Ovary (tissue), 3 donors: Measurements from ENCODE around the gene ASTL.

ENCODE experiments used
- EP300 ChIP-seq: sonication (generic); formaldehyde crosslinking; IDR thresholded peaks from one replicate; pipeline ENCODE4 v1.6.1; 2017; ENCODE audit warnings: antibody characterized with exemption
- POLR2A ChIP-seq: fragments of 450-650 bp; IDR thresholded peaks from one replicate; pipeline ENCODE4 v1.6.1; 2017; ENCODE audit warnings: antibody characterized with exemption, mild to moderate bottlenecking, moderate library complexity
- TF ChIP-seq, protein P1 (sequence below), 3 donors: fragments of 450-650 bp in 2 of 3; fragments of 200-600 bp in 1 of 3; IDR thresholded peaks; one replicate each; pipeline versions ENCODE4 v1.5.1 to v1.8.0; 2016 to 2022; ENCODE audit warnings: antibody characterized with exemption in 3 of 3, mild to moderate bottlenecking in 1 of 3
- donor health status: DM: no; HTN: no; CAD: no.

DNA sequence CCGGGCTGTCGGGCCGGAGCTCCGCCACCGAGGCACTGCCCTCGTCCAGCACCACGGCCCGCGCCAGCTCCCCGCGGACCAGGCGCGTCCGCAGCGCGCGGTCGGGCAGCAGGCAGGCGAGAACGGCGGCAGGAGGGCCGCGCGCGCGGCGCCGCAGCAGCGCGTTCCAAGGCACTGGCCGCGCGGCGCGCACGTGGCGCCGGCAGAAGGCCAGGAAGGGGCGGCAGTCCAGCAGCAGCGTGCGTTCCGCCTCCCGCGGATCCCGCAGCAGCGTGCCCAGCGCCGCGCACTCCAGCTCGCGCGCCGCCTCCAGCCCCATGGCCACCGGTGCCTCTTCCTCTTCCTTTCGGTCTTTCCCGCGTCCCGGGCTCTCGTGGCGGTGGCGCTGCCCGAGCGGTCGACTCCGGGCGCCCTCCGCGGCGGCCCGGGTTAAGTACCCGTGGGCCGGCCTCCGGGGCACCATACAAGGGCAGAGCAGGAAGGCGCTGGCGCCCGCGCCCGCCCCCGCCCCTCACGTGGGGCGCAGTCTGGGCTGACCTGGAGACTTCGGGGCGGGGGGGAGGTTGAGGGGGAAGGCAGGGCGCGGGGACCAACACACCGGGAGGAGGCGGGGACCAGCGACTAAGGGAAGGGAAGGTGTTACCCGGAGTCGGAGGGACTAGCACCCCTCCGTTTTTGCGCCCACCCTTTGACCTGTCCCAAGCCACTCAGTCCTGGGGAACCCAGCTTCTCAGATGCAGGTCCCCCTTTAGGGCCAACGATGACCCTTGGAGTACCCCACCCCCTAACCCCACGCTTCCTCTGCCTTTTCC, 6.9 kb upstream of the ASTL start, which contains the start of gene DUSP2:
- TF ChIP-seq, protein P1, sequence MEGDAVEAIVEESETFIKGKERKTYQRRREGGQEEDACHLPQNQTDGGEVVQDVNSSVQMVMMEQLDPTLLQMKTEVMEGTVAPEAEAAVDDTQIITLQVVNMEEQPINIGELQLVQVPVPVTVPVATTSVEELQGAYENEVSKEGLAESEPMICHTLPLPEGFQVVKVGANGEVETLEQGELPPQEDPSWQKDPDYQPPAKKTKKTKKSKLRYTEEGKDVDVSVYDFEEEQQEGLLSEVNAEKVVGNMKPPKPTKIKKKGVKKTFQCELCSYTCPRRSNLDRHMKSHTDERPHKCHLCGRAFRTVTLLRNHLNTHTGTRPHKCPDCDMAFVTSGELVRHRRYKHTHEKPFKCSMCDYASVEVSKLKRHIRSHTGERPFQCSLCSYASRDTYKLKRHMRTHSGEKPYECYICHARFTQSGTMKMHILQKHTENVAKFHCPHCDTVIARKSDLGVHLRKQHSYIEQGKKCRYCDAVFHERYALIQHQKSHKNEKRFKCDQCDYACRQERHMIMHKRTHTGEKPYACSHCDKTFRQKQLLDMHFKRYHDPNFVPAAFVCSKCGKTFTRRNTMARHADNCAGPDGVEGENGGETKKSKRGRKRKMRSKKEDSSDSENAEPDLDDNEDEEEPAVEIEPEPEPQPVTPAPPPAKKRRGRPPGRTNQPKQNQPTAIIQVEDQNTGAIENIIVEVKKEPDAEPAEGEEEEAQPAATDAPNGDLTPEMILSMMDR (IDR thresholded peaks at IDR 0.05): no peak
- TF ChIP-seq POLR2A (no peak), EP300 (no peak)
